HL-60 (cell line): ENCODE results near the gene SLC38A10.
A peak's percentile ranks its signal among the peaks of the same experiment; 100 is the strongest.

Experiments
- DNase-seq, 2 experiments: peaks; one replicate each; pipeline ENCODE4 v3.0.0-alpha.2; 2010 to 2020; ENCODE audit warnings: low read depth in 1 of 2, low spot score in 1 of 2
- H3K27ac ChIP-seq: fragments of 250-450 bp; sonication (Bioruptor Pico); replicated peaks from 2 replicates; pipeline ENCODE4 v1.5.1; 2020; ENCODE audit warnings: mild to moderate bottlenecking, moderate library complexity
- H3K27me3 ChIP-seq: fragments of 250-450 bp; sonication (Bioruptor Pico); 2 replicates; pipeline ENCODE4 v1.5.1; 2021; ENCODE audit warnings: mild to moderate bottlenecking, moderate library complexity; ENCODE audit not compliant: insufficient read depth, poor library complexity, severe bottlenecking
- H3K4me3 ChIP-seq: replicated peaks from 2 replicates; pipeline ENCODE4 v1.5.1; 2011; ENCODE audit warnings: mild to moderate bottlenecking, control low read depth, low read length; ENCODE audit not compliant: insufficient read depth
- CTCF ChIP-seq: IDR thresholded peaks from one replicate; pipeline ENCODE4 v1.5.1; 2011; ENCODE audit warnings: low read length, control low read depth, inconsistent platforms; ENCODE audit not compliant: insufficient read depth
- GABPA ChIP-seq: IDR thresholded peaks from 2 replicates; pipeline ENCODE4 v1.6.1; 2012; ENCODE audit warnings: low read depth
- POLR2AphosphoS5 ChIP-seq: IDR thresholded peaks from 2 replicates; pipeline ENCODE4 v1.6.1; 2012; ENCODE audit warnings: low read depth
- REST ChIP-seq: IDR thresholded peaks from 2 replicates; pipeline ENCODE4 v1.6.1; 2012; ENCODE audit warnings: low read depth; ENCODE audit not compliant: insufficient replicate concordance
- SPI1 ChIP-seq: IDR thresholded peaks from 2 replicates; pipeline ENCODE4 v1.6.1; 2012; ENCODE audit warnings: low read depth, mild to moderate bottlenecking, borderline replicate concordance
- long read RNA-seq: library from polyadenylated mRNA; unstranded; transcript quantifications from one replicate; pipeline ENCODE4 v2.0.0, GENCODE V29; 2020

SLC38A10 gene
- long read RNA-seq, full-length matches to known transcripts: 58 of 292 reads
- long read RNA-seq, partial matches to known transcripts: 163 of 292 reads
- long read RNA-seq, other reads (novel, unspliced or antisense): 71 of 292 reads

GRCh38 chr17:81295031-81295675, at the start of gene SLC38A10:
Gene SLC38A10 (minus strand): TSS chr17:81295307. CDS start chr17:81294921, 386 bp downstream.
- Histone ChIP-seq H3K4me3 (peak within 1 kb of the TSS; percentile 86), H3K27me3 (no peaks in the 10 kb centered on the region), H3K27ac (peak within 1 kb of the TSS; percentile 96)
- peak; percentile 93 to 95 for DNase-seq
- TF ChIP-seq POLR2AphosphoS5: peak; percentile 89; the same call in 1 of the 2 replicates
- no peak for TF ChIP-seq CTCF
- peak; percentile 83 for TF ChIP-seq GABPA
- peak; percentile 73; the same call in 1 of the 2 replicates for TF ChIP-seq SPI1
- TF ChIP-seq REST: peak; percentile 32

- TF ChIP-seq SPI1 (no peak), REST (no peak), GABPA (no peak), CTCF (no peak), POLR2AphosphoS5 (no peak)
- Histone ChIP-seq H3K4me3 (no peak overlapping the region), H3K27me3 (peaks cover 47% of the 10 kb centered on the region), H3K27ac (no peak overlapping the region)
- DNase-seq: no peak
Observed at GRCh38 chr17:81342269-81343070, 47.4 kb upstream of the SLC38A10 start.

- H3K4me3 ChIP-seq: no peak overlapping the region
- no peak for DNase-seq
Observed at GRCh38 chr17:81341516-81342268, 46.6 kb upstream of the SLC38A10 start.

More at GRCh38 chr17:81341516-81342268, 46.6 kb upstream of the SLC38A10 start:
- Histone ChIP-seq H3K27ac (no peak overlapping the region), H3K27me3 (peaks cover 47% of the 10 kb centered on the region)
- TF ChIP-seq CTCF: no peak
- TF ChIP-seq SPI1: no peak
- no peak for TF ChIP-seq GABPA
- no peak for TF ChIP-seq POLR2AphosphoS5
- no peak for TF ChIP-seq REST
